ENCODE results near the gene INPP5F.
A peak's percentile ranks its signal among the peaks of the same experiment; 100 is the strongest.

INPP5F gene, protein sequence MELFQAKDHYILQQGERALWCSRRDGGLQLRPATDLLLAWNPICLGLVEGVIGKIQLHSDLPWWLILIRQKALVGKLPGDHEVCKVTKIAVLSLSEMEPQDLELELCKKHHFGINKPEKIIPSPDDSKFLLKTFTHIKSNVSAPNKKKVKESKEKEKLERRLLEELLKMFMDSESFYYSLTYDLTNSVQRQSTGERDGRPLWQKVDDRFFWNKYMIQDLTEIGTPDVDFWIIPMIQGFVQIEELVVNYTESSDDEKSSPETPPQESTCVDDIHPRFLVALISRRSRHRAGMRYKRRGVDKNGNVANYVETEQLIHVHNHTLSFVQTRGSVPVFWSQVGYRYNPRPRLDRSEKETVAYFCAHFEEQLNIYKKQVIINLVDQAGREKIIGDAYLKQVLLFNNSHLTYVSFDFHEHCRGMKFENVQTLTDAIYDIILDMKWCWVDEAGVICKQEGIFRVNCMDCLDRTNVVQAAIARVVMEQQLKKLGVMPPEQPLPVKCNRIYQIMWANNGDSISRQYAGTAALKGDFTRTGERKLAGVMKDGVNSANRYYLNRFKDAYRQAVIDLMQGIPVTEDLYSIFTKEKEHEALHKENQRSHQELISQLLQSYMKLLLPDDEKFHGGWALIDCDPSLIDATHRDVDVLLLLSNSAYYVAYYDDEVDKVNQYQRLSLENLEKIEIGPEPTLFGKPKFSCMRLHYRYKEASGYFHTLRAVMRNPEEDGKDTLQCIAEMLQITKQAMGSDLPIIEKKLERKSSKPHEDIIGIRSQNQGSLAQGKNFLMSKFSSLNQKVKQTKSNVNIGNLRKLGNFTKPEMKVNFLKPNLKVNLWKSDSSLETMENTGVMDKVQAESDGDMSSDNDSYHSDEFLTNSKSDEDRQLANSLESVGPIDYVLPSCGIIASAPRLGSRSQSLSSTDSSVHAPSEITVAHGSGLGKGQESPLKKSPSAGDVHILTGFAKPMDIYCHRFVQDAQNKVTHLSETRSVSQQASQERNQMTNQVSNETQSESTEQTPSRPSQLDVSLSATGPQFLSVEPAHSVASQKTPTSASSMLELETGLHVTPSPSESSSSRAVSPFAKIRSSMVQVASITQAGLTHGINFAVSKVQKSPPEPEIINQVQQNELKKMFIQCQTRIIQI
- total RNA-seq, result 27.4 to 96.5 reads per million in 2 experiments

DNA sequence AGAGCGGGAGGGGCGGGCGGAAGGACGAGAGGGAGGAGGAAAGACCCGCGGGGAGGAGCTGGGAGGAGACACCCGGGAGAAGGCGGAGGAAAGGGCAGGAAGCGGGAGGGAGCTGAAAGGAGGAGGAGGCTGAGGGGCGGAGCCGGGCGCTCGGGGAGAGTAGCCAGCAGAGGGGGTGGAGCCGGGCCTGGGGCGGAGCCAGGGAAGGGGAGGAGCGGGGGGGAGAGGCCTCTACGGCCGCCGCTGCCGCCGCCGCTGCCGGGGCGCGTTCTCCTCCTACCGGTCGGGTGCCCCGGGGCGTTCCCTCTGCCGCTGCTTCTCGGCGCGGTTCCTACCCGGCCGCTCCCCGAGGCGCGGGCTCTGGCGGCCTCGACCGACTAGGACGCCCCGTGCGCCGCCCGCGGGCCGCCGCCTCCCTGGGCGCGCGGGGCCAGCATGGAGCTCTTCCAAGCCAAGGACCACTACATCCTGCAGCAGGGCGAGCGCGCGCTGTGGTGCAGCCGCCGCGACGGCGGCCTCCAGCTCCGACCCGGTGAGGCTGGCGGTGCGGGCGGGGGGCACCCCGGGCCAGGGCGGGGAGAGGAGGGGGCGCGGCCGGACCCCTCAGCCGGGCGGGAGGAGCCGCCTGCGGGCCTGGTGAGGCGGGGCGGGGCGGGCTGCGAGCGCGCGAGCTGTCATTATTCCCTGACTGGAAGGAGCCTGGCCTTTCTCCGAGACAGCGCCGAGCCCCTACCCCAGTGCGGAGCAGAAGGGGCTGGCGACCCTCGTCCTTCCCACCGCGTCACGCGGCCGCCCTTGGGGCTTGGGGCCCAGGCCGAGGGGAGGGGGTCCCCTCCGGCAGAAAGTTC, at the start of gene INPP5F:
Gene INPP5F (plus strand): TSS at position 223 of the 848 bp plus-strand sequence. CDS start 213 bp downstream, at position 436.
- peak; percentile 98 for DNase-seq (ENCODE audit: low read depth)

DNA sequence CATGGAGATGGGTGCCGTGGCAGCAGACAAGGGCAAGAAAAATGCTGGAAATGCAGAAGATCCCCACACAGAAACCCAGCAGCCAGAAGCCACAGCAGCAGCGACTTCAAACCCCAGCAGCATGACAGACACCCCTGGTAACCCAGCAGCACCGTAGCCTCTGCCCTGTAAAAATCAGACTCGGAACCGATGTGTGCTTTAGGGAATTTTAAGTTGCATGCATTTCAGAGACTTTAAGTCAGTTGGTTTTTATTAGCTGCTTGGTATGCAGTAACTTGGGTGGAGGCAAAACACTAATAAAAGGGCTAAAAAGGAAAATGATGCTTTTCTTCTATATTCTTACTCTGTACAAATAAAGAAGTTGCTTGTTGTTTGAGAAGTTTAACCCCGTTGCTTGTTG, 48.7 kb upstream of the INPP5F start:
- no peak for DNase-seq (ENCODE audit: low read depth)

DNA sequence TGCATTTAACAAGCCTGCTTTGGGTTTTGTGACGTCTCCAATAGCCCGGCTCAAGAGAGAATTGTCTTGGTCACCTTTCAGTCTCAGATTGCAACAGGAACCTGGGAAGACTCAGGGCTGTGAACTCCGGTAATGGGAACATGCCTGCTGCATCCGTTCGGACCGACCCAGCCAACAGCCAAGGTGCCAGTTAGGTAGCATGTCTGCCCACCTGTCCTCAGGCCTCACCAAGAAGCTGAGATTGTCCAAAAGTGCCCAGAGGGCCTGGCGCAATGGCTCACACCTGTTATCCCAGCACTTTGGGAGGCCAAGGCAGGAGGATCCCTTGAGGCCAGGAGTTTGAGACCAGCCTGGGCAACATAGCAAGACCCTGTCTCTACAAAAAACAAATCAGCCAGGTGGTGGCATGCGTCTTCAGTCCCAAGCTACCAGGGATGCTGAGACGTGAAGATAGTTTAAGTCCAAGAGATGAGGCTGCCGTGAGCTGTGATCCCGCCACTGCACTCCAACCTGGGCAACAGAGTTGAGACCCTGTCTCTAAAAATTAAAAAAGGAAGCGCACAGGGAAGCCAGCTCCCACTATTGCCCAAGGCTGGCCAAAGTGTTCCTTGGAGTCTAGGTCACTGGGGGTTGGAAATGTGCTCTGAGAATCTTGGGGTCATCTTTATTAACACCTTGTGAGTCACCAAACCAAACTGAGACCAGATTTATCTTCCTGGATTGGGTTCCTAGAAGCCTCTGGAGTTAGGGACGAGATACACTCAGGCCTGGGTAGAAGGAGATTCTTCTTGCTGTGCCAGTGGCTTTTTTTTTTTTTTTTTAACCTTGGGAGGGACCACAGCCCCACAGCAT, 47.7 kb upstream of the INPP5F start:
- DNase-seq (ENCODE audit: low read depth), result no peak

DNA sequence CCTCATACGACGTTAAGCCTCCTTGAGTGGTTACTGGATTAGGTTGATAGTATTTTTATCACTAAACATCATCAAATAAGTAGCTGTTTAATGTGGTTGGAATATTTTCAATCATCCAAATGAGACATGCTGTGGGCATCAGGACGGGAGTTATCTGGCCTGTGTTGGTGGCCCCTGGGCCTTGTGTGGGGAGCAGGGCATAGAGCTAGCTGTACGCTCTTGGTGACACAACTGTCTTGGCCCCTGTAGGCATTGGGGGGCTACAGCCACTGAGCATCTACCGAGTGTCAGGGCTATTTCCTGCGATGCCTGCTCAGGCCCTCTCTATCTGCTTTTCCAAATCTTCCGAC, 46.4 kb upstream of the INPP5F start:
- no peak for DNase-seq (ENCODE audit: low read depth)

DNA sequence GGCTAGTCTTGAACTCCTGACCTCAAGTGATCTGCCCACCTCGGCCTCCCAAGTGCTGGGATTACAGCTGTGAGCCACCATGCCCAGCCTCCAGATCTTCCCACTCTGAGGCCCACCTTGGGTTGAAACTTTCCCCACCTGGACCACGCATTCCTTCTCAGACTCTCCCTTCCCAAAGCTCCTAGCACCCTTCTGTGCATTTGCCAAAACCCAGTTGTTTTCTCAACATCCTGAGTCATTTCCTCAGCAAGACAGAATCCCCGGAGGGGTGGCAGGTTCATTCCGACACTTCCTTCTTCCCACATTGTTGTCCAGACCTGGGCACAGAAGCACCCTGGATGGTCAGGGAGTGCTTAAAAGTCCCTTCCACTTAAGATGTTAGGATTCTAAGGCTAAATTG, 45.8 kb upstream of the INPP5F start:
- DNase-seq (ENCODE audit: low read depth), result no peak

DNA sequence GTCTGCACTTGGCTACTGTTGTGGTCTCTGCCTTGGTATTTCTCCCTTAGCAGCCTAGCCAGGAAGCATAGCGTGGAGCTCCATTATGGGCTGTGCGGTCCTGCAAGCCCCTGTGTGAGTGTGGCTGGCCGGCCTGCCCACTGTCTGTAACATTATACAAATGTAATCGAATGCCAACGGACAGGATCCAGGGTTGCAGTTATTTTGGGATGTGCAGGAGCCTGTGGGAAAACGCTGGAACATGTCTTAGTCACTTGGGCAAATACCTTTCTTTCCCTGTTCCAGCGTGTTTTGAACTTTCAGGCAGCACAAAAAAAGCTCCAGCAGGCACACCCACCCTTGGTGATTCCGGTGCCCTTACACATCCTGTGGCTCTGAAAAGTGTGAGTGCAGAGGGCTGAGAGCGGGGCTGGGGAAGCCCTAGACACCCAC, 45.2 kb upstream of the INPP5F start:
- DNase-seq (ENCODE audit: low read depth), result no peak

DNA sequence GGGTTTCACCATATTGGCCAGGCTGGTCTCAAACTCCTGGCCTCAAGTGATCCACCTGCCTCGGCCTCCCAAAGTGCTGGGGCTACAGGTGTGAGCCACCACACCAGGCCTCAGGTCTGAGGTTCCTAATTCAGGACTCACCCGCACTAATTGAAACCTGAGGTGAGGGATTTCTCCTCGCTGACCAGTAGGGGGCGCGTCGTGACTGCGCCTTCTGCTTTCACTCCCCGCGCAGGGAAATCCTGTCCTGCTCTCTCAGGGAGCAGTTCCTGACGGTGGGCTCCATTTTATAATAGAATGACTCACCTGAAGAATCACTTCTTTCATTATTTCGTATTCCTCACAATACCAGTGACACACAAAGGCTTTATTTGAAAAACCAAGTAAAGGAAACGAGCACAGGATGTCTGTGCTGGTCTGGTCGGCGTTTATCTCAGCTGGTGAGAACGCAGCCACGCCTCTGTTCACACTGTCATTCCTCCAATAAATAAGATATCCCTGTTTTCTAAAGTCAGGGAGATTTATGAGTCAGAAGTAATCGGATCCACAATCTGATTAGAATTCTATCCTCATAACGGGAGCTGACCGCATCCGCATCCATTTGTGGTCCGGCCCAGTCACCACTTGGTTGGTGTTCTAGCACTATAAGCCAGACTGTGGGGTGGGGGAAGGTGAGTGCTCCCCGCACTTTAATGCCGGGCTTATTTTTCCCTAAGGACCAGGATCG, 39.2 kb upstream of the INPP5F start:
- DNase-seq (ENCODE audit: low read depth), result peak; percentile 74

DNA sequence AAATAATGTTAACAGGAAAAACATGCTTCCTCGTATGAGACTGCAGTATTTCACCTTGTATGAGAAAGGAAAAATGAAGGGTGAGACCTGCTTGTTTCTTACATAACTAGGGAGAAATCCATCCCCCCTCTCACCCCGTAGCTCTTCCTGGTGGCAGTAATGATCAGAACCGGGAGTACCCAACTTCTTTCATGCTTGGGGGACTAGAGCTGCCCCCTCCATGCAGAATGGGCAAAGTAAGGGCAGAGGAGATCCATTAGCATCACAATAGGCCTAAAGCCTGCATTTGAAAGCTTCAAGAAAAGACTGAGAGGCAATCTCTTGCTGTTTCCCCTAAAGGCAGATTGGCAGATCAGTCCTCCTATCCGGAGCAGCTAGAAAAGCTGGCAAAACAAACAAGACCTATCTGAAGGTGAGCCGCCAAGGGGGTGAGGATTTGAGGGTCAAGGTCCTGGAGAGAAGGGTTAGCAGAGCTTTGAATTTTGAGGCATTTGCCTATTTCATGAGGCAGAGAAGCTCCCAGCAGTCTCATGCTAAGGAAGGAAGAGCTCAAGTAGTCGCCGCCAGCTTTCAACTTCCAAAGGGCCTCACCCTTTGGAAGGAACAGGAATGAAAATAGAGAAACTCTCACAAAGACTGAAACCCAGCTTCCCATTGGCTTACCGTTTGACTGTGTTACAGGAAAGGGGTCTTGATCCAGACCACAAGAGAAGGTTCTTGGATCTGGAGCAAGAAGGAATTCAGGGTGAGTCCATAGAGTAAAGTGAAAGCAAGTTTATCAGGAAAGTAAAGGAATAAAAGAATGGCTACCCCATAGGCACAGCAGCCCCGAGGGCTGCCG, 38.4 kb upstream of the INPP5F start:
- DNase-seq (ENCODE audit: low read depth), result no peak

DNA sequence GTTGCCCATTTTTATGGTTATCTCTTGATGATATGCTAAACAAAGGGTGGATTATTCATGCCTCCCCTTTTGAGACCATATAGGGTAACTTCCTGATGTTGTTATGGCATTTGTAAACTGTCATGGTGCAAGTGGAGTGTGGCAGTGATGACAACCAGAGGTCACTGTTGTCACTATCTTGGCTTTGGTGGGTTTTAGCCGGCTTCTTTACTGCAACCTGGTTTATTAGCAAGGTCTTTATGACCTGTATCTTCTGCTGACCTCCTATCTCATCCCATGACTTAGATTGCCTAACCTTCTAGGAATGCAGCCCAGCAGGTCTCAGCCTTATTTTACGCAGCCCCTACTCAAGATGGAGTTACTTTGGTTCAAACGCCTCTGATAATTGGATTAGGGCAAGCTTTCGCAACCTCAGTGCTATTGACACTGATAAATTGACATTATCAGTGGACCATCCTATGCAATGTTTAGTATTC, 37.8 kb upstream of the INPP5F start:
- DNase-seq (ENCODE audit: low read depth), result no peak

DNA sequence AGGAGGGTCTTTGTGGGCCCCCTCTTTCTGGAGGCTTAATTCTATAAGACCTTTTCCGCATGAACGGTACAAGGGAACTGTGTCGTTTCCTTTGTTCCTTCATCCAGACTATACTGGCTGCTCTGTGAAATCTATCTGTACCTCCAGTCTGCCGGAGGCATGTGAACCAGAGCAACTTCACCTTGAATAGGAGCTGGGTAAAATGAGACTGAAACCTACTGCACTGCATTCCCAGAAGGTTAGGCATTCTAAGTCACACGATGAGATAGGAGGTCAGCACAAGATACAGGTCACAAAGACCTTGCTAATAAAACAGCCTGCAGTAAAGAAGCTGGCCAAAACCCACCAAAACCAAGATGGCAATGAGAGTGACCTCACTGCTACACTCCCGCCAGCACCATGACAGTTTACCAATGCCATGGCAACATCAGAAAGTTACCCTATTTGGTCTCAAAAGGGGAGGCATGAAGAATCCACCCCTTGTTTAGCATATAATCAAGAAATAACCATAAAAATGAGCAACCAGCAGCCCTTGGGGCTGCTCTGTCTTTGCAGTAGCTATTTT, 36.8 kb upstream of the INPP5F start:
- DNase-seq (ENCODE audit: low read depth), result no peak

DNA sequence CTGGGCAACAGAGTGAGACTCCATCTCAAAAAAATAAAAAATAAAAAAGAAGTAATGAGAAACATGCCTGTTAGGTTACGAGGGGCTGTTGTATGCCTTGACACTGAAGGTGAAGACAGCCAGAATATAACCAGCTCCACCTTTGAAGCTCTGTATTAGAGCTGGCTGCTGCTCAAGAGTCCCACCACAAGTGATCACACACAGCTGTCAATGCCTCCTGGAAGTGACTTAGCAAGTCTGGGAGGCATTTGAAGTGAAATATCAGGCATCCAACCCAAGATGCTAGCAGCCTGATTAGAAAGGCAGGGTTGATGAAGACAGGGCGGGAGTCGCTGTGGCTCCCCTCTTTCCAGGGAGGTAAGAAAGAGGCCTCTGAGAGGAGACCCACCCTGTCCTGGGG, 34.1 kb upstream of the INPP5F start:
- no peak for DNase-seq (ENCODE audit: low read depth)

DNA sequence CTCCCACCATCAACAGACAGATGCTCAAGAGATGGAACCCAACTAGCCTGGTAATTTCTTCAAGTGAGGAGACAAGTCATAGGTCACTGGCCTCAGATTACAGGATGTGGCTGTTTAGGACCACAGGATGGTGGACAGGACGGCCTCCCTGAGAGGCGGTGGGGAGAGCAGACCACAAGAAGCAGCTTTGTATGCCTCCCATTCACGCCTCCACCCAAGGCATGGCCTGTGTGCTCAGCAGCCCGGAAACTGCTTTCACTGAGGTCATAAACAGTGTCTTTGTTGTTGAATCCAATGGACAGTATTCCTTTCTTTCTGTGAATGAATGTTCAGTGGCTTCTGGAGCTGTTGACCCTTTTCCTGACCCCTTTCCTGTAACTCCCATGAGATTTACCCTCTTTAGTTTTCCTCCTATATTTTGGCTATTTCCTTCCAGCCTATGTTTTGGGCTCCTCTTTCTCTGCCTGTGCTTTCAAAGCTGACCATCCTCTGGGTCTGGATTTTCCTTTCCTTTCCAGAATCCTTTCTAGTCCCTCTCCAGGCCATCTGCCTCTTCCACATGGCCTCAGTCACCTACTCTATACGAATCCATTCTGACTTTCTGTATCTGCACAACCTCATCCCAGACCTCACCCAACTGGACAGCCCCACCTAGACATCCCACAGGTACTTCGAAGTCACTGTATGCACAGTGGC, 32.4 kb upstream of the INPP5F start:
- no peak for DNase-seq (ENCODE audit: low read depth)

DNA sequence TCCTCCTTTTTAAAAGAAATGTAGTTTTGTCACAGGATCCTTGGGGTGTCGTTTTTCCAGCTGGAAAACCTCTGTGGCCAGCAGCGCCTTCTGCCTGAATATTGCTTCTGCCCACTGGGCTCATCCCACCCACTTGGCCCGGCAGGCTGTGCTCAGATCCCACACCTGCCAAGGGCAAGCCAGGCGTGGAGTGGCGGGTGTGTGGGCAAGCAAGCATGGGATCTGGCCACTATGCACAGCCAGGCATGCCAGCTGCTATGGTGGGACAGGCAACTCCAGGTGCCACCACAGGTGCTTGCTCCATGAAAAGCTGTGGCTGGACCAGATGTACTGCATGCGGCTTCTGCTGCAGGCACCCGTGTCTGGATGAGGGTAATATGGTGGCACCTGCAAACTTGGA, 31.2 kb upstream of the INPP5F start:
- DNase-seq (ENCODE audit: low read depth), result no peak

DNA sequence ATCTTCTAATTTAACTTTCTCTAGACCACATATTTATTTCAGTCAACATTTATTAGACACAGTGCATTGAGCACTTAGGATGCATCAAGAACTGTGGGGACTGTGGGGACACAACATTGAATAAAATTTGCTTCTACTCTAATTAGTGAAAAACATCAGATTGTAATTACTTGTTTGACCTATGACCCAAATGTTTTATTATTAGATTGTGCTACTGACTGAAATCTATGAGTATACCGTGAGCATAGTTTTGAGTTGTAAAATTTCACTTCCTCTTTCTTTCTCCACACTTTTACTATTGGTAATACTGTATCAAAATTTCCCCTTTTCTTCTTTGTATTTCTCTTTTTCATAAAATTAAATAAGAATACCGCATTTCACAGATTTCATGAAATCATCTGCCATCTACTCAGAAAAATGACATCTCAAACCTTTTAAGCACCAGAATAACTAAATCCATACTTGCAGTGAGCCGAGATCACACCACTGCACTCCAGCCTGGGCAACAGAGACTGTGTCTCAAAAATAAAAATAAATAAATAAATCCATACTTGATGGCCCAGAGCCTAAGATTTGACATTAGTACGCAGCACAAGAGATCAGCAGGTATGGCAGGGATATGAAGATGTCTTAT, 25.4 kb upstream of the INPP5F start:
- DNase-seq (ENCODE audit: low read depth), result no peak

DNA sequence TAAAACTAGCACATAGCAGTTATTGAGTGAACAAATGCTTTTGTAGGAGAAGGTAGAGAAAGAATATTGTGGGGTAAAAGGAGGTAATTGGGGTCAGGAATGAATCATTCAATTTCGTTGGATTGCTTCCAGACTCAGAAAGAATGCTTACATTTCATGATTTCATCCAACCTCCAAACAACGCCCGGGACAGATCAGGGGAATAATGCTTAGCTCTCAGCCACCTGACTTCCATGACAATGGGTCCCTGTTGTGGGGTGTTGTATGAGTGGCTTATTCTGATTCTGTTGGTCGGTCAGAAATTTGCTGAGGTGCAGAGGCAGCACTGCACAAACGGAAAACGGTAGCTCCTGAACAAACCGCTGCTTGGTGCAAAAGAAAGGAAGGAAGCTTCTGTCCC, 24.0 kb upstream of the INPP5F start:
- DNase-seq (ENCODE audit: low read depth), result no peak

DNA sequence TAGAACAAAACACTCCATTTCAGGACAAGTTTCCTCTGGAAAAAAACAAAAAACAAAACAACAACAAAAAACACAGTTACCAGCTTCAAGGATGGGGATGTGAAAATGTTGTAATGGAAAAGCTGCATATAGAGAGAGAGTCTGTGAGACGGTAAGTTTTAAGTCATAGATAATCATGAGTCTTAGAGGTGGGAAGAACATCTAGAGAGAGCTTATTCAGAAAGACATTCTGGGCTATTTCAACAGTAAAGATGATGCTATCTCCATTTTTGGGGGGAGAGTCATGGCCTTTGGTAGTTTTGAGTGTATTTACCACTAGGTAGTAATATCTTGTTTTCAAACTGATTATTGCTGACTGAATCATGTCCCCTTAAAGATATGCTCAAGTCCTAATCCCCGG, 23.3 kb upstream of the INPP5F start:
- DNase-seq (ENCODE audit: low read depth), result no peak

DNA sequence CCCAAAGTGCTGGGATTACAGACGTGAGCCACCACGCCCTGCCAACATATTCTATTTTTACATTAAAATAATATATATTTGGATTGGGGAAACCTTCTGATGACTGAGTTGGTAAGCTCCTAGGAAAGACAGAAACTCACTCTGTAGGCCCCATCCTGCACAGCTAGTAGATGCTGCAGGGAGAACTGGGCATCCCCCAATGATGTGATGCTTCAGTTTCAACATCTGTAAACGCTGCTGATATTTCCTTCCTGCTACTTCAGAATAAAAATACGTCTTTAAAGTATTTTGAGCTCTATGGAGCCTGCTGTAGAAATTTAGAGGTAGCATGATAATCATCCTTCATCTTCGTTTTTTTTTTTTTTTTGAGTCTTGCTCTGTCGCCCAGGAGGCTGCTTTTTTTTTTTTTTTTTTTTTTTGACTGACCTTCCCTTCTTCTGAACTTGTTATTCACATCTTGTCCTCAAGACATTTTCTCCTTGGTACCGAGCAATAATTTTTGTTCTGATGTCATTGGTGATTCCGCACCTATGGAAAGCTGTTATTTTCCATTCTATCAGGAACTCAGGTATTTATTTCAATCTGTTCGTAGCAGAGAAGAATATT, 21.8 kb upstream of the INPP5F start:
- no peak for DNase-seq (ENCODE audit: low read depth)

All from T follicular helper cell (primary cell).